ENCODE measurements around the gene DOCK7.

DNA sequence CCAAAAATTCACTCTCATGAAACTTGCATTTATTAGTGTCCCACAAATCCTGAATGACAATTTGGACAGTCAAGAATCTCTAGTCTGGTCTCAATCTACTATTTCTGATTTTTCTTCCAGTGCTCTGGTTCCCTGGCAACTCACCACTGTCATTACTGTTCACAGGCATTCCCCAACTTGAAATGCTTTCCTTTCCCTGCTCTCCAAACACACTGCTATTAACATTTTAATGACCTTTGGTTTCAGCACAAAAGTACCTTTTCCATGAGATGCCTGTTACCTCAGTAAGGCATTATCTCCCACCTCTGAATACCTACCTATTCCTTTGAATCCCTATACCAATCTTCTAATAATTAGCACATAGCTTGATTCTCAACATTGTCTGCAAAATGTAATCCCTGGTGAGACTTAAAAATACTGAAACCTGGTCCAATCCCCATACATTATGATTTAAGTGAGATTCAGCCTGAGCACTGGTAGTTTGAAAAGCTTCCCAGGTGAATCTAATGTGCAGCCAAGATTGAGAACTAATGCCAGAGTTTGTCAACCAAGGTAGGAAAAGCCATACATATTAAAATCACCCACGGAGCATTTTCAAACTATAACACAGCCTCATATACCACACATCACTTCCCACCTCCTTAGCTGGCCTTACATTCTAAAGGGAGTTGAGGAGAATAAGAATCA lies 102.6 kb downstream of the DOCK7 start:
- TF ChIP-seq POLR2A (IDR thresholded peaks at IDR 0.05; ENCODE audit: low read length): no peak
- no peak for TF ChIP-seq GATA1 (IDR thresholded peaks at IDR 0.05; ENCODE audit: low read depth, low read length)

All from erythroblast (primary cell).